DMS79 (cell line): ENCODE data around the gene MMP24OS.

Source experiments
- DNase-seq: peaks from one replicate; lab custom pipeline; 2025; lab: John Stamatoyannopoulos, UW

MMP24OS gene

DNA sequence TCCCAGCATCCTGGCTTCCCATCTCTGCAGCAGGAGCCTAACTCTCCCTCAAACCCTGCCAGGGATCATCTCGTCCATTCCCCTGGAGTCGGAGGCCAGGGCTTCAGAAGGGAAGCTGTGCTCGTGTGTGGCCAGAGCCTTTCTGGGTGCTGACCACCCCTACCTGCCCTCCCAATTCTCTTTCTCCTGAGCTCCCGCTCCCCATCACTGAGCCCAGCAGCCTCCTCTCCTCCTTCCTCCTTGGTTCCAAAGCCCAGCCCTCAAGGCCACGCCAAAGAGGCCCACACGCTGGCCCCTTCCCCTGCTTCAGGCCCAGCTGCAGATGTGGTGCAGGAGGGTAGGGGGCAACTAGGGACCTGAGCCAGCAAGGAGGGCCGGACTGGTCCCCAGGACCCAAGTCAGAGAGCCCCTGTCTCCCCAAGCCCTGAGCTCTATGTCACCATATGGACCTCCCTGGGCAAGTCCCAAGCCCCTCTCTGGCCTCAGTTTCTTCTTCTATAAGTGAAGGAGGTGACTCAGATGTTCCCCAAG lies 13.0 kb upstream of the MMP24OS start:
- DNase-seq, result no peak

GRCh38 chr20:35290186-35290886 lies 12.4 kb upstream of the MMP24OS start:
- no peak for DNase-seq

DNA sequence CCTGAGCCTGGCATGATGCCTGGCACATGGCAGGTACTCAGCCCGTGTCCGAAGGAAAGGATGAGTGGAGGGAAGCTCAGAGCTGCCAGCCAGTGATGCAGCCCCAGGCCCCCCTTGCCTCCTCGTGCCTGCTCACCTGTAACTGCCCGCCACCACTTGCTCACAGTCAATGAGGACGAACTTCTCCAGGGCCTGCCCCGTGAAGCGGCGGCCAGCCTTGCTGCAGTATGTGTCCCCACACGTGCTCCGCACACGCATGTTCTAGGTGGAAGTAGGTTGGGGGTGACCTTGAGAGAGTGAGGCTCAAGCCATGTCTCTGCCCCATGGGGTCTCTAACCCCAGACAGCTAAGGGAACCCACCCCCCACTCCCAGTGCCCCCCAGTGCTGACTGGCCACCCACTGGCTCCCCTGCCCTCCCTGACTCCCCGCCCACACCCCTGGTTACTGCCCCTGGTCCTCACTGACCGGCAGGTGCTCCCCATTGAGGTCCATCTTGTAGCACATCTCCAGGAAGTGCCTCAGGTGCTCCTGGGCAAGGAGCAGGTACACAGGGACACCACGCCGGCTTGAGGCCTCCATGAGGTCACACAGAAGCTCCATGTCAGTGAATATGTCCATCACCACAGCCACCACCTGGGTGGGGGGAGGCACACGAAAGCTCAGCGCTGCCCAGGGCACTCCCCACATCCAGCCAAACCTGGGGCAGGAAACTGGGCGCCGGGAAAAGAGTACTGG lies 10.6 kb upstream of the MMP24OS start:
- no peak for DNase-seq

- DNase-seq, result no peak
These were observed 9.8 kb upstream of the MMP24OS start for GRCh38 chr20:35287509-35288324.

- DNase-seq, result no peak
These were observed 9.1 kb upstream of the MMP24OS start for GRCh38 chr20:35286899-35287508.

- DNase-seq, result no peak
These were observed 8.4 kb upstream of the MMP24OS start for GRCh38 chr20:35286077-35286898.

GRCh38 chr20:35285806-35286076 lies 7.8 kb upstream of the MMP24OS start:
- no peak for DNase-seq

DNA sequence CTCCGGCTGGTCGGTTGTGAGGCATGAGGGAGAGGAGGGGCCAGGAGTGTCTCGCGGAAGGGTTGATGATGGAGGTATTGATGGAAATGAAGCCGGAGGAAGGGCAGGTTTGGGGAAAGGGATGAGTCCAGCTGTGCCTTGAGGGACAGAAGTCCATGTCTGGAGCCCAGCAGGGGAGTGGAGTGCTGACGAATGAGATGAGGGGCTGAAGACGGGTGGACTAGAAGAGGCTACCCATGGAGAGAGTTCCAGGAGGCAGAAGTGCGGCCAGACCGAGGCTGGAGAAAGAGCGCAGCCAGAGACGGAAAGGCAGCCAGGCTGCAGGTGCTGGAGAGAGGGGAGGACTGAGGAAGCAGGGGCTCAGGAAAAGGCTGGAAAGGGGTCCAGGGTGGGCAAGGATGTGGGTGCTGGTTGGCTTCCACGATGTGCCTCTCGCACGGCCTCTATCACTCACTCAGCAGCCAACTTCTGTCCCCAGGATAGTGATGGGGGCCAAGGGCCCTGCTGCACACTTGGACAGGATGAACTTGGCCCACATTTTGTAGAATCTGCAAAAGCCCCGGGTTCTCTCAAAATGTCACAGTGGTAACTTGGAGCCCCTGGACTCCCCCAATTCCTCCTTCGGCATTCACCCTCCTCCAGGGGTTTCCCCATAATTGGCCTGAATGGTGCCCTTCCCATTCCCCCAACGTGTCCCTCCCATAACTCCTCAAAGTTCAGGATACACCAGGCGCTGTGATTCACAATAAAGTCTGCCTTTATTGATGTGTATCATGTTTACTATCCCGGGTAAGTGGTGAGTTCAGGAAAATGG lies 7.3 kb upstream of the MMP24OS start:
- DNase-seq, result no peak

GRCh38 chr20:35284267-35284991 lies 6.5 kb upstream of the MMP24OS start, which contains the start of gene EIF6:
Gene EIF6, minus strand, starts transcription at chr20:35284772. Its CDS starts 285 bp downstream, at chr20:35284487.
- peak; percentile 73 for DNase-seq

DNA sequence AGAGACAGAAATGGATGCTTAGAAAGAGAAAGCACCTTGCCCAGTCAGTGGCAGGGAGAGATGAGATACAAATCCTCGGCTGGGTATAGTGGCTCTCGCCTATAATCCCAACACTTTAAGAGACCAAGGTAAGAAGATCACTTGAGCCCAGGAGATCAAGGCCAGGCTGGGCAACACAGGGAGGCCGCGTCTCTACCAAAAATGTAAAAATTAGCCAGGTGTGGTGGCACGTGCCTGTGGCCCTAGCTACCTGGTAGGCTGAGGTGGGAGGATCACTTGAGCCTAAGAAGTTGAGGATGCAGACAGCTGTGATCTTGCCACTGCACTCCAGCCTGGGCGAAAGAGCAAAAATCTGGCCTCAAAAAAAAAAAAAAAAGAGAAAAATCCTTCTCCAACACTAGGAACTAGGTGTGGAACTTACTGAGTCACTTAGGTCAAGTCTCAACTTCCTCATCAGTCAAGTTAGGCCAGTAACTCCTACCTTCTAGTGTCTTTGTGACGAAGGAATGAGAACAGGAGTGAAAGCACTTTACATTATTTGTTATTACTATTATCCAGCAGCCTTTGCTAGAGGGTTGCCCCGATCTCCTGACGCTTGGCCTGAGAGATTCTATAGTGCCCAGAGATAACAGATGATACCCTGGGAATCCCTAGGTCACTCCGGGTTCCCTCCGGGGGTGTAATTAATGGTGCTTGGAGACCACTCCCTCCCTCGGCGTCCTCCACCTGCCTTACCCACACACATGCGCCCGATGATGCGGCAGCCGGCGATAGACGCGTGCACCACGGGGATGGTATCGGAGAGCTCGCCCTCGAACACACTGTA lies 5.7 kb upstream of the MMP24OS start:
- DNase-seq, result no peak

DNA sequence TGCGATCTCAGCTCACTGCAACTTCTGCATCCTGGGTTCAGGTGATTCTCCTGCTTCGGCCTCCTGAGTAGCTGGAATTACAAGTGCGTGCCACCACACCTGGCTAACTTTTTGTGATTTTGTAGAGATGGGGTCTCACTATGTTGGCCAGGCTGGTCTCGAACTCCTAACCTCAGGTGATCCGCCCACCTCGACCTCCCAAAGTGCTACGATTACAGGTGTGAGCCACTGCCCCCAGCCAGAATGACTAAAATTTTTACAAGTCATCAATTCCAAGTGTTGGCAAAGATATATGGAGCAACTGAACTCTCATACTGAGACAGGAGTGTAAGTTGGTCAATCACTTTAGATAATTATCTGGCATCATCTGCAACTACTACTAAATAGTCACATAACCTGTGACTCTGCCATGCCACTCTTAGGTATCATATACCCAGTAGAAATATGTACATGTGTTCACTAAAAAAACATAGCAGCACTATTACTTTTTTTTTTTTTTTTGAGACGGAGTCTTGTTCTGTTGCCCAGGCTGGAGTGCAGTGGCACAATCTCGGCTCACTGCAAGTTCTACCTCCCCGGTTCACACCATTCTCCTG lies 3.7 kb upstream of the MMP24OS start:
- no peak for DNase-seq

DNA sequence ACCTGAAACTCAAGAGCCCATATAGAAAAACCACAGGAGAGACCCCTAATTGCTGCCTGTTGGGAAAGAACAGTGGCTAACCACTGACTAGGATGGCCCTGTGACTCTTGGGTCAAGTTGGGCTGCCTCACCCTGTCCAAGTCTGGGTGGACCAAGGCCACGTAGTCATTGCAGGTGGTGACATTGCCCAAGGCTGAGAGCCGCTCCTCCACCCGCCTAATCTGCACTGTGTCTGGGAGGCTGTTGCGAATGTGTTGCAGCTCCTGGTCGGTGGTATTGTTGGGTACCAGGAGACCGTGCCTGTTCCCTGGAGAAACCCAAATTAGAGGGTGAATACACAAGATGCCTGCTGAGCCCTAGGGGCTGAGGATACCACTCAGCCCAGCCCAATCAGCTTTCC lies 2.6 kb upstream of the MMP24OS start:
- no peak for DNase-seq

DNA sequence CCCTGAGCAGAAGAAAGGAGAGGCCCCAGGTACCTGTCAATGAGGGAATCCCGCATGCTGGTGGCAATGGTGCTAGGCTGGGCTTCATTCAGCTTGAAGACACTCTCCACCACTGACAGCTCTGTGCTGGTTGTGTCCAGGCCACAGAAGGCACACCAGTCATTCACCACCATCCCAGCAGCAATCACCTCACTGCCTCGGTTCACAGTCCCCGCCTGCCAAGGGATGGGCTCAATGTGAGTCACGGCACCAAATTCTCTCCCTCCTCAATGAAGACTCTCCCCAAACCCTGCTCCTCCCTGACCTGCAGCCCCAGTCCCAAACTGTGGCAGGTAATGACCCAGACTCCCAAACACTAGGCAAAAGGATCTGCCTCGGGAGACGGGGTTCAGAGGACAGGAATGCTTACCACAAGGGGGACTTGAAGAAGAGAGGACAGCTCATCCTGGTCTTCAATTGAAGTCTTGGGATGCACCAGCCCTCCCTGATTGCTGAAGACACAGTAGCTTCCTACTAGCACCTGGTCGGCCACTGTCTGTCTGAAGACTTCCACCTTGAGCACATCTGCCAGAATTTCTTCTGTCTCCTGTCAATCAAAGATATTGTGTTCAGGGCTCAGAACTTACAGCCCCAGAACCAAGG lies 1.7 kb upstream of the MMP24OS start:
- DNase-seq, result no peak

DNA sequence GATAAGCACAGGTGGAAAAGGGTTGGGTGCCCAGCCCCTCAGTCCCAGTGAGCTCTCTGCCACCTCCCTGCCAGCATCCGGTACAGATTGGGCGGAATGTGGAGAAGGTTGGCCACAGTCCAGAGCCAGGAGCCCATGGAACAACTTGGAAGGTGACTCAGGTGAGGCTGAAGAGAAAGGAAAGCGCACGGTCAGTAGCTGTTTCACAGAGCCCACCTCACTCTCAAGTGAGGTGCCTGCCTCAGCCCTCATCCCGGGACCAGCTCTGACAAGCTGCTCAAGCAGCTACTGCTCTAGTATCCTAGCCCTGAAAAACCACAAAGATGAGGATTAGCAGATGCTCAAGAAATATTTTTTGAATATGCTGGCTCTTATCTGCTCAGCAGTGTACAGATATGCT lies 1.1 kb upstream of the MMP24OS start:
- no peak for DNase-seq

DNA sequence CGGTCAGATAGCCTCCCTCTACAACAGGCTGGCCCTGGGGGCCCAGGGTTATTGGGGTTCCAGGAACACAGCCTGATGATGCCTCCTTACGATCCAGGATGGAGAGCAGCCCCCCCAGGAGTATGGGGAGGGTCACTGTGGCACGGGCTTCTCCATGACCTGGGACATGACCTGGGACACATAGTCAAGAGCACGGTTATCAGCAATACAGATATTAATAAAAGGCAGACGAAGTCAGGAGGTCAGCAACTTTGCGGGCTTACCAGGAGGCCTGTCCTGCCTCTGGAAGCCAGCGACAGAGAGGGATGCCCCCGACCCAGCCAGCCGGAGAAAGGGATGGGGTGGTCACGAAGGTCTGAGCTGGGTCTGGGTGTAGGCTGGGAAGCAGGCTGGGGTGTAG lies 795 bp downstream of the MMP24OS start:
- no peak for DNase-seq

DNA sequence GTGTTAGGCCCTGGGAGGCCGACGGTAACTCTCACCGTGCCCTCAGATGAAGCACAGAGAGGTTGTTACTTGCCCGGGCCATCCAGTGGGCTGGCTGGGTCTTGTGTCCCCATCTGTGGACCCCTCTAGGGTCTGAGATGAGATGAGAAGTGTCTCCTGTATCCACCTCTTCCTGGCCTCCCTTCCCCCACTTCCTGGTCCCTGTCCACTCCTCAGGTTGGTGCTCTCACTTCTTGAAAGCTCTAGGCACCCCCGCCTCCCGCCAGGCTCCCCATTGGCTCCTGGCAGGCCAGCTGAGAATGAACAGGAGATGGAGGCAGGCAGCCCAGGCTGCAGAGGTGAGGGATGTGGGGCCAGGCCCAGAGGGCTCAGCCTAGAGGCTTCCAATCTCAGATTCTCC lies 1.5 kb downstream of the MMP24OS start:
- DNase-seq, result no peak

- DNase-seq, result no peak
These were observed 2.1 kb downstream of the MMP24OS start for GRCh38 chr20:35275741-35276251.
